ENCODE measurements around the gene OGFOD1. TPM values are rescaled to one million over a fixed set of nuclear protein-coding genes. Genes with fewer than 3 reads are reported as not detected.

Gene OGFOD1
- total and polyA plus RNA-seq, 9 of the 15 experiments (the other 6 are each of a cell fraction or from before 2014, with no cell fraction given), result 60.4 to 134 (median 85.8) TPM

DNA sequence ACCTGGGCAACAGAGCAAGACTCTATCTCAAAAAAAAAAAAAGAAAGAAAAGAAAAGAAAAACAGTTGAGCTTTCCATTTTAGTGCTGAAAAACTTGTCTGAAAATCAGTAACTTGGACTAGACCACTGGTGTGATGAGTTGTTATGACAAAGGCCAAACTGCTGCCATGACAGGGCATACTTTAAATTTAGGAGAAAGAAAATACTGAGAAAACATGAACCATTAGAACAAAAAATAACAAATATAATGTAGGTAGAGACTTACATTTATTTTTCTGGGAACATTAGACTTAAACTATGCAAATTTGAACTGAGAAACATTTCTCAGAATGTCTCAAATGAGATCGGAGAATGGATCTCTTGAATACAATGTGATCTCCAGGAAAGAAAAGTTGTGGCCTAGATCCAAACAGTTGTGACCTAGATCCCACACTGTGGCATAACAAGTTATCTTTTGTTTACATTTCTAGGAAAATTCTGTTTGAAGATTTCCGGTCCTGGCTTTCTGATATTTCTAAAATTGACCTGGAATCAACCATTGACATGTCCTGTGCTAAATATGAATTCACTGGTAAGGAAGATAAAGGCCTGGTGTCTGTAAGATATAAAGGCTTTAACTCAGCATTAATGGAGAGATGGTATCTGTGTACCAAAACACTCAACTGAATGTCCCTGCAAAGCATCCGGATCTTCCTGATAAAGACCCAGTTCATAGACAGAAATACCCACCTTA, 10.9 kb downstream of the OGFOD1 start (continued):
- TF ChIP-seq, protein P1, sequence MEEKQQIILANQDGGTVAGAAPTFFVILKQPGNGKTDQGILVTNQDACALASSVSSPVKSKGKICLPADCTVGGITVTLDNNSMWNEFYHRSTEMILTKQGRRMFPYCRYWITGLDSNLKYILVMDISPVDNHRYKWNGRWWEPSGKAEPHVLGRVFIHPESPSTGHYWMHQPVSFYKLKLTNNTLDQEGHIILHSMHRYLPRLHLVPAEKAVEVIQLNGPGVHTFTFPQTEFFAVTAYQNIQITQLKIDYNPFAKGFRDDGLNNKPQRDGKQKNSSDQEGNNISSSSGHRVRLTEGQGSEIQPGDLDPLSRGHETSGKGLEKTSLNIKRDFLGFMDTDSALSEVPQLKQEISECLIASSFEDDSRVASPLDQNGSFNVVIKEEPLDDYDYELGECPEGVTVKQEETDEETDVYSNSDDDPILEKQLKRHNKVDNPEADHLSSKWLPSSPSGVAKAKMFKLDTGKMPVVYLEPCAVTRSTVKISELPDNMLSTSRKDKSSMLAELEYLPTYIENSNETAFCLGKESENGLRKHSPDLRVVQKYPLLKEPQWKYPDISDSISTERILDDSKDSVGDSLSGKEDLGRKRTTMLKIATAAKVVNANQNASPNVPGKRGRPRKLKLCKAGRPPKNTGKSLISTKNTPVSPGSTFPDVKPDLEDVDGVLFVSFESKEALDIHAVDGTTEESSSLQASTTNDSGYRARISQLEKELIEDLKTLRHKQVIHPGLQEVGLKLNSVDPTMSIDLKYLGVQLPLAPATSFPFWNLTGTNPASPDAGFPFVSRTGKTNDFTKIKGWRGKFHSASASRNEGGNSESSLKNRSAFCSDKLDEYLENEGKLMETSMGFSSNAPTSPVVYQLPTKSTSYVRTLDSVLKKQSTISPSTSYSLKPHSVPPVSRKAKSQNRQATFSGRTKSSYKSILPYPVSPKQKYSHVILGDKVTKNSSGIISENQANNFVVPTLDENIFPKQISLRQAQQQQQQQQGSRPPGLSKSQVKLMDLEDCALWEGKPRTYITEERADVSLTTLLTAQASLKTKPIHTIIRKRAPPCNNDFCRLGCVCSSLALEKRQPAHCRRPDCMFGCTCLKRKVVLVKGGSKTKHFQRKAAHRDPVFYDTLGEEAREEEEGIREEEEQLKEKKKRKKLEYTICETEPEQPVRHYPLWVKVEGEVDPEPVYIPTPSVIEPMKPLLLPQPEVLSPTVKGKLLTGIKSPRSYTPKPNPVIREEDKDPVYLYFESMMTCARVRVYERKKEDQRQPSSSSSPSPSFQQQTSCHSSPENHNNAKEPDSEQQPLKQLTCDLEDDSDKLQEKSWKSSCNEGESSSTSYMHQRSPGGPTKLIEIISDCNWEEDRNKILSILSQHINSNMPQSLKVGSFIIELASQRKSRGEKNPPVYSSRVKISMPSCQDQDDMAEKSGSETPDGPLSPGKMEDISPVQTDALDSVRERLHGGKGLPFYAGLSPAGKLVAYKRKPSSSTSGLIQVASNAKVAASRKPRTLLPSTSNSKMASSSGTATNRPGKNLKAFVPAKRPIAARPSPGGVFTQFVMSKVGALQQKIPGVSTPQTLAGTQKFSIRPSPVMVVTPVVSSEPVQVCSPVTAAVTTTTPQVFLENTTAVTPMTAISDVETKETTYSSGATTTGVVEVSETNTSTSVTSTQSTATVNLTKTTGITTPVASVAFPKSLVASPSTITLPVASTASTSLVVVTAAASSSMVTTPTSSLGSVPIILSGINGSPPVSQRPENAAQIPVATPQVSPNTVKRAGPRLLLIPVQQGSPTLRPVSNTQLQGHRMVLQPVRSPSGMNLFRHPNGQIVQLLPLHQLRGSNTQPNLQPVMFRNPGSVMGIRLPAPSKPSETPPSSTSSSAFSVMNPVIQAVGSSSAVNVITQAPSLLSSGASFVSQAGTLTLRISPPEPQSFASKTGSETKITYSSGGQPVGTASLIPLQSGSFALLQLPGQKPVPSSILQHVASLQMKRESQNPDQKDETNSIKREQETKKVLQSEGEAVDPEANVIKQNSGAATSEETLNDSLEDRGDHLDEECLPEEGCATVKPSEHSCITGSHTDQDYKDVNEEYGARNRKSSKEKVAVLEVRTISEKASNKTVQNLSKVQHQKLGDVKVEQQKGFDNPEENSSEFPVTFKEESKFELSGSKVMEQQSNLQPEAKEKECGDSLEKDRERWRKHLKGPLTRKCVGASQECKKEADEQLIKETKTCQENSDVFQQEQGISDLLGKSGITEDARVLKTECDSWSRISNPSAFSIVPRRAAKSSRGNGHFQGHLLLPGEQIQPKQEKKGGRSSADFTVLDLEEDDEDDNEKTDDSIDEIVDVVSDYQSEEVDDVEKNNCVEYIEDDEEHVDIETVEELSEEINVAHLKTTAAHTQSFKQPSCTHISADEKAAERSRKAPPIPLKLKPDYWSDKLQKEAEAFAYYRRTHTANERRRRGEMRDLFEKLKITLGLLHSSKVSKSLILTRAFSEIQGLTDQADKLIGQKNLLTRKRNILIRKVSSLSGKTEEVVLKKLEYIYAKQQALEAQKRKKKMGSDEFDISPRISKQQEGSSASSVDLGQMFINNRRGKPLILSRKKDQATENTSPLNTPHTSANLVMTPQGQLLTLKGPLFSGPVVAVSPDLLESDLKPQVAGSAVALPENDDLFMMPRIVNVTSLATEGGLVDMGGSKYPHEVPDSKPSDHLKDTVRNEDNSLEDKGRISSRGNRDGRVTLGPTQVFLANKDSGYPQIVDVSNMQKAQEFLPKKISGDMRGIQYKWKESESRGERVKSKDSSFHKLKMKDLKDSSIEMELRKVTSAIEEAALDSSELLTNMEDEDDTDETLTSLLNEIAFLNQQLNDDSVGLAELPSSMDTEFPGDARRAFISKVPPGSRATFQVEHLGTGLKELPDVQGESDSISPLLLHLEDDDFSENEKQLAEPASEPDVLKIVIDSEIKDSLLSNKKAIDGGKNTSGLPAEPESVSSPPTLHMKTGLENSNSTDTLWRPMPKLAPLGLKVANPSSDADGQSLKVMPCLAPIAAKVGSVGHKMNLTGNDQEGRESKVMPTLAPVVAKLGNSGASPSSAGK (IDR thresholded peaks at IDR 0.05), result no peak
- TF ChIP-seq, protein P2, sequence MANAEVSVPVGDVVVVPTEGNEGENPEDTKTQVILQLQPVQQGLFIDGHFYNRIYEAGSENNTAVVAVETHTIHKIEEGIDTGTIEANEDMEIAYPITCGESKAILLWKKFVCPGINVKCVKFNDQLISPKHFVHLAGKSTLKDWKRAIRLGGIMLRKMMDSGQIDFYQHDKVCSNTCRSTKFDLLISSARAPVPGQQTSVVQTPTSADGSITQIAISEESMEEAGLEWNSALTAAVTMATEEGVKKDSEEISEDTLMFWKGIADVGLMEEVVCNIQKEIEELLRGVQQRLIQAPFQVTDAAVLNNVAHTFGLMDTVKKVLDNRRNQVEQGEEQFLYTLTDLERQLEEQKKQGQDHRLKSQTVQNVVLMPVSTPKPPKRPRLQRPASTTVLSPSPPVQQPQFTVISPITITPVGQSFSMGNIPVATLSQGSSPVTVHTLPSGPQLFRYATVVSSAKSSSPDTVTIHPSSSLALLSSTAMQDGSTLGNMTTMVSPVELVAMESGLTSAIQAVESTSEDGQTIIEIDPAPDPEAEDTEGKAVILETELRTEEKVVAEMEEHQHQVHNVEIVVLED (CRISPR knock-in tag; IDR thresholded peaks at IDR 0.05), result no peak
- TF ChIP-seq, protein P3, sequence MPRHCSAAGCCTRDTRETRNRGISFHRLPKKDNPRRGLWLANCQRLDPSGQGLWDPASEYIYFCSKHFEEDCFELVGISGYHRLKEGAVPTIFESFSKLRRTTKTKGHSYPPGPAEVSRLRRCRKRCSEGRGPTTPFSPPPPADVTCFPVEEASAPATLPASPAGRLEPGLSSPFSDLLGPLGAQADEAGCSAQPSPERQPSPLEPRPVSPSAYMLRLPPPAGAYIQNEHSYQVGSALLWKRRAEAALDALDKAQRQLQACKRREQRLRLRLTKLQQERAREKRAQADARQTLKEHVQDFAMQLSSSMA (CRISPR knock-in tag; IDR thresholded peaks at IDR 0.05), result no peak
- TF ChIP-seq SNIP1 (IDR thresholded peaks at IDR 0.05; ENCODE audit: low read depth), result no peak
- TF ChIP-seq, protein P4, sequence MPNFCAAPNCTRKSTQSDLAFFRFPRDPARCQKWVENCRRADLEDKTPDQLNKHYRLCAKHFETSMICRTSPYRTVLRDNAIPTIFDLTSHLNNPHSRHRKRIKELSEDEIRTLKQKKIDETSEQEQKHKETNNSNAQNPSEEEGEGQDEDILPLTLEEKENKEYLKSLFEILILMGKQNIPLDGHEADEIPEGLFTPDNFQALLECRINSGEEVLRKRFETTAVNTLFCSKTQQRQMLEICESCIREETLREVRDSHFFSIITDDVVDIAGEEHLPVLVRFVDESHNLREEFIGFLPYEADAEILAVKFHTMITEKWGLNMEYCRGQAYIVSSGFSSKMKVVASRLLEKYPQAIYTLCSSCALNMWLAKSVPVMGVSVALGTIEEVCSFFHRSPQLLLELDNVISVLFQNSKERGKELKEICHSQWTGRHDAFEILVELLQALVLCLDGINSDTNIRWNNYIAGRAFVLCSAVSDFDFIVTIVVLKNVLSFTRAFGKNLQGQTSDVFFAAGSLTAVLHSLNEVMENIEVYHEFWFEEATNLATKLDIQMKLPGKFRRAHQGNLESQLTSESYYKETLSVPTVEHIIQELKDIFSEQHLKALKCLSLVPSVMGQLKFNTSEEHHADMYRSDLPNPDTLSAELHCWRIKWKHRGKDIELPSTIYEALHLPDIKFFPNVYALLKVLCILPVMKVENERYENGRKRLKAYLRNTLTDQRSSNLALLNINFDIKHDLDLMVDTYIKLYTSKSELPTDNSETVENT (CRISPR knock-in tag; IDR thresholded peaks at IDR 0.05), result no peak
- TF ChIP-seq MYBL2 (IDR thresholded peaks at IDR 0.05; ENCODE audit: low read depth), result no peak
- TF ChIP-seq MYBL2 (CRISPR knock-in tag; IDR thresholded peaks at IDR 0.05; ENCODE audit: borderline replicate concordance), result no peak
- TF ChIP-seq, protein P5, sequence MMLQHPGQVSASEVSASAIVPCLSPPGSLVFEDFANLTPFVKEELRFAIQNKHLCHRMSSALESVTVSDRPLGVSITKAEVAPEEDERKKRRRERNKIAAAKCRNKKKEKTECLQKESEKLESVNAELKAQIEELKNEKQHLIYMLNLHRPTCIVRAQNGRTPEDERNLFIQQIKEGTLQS (IDR thresholded peaks at IDR 0.05), result no peak
- TF ChIP-seq, protein P5 (CRISPR knock-in tag; conservative IDR thresholded peaks at IDR 0.05), result no peak
